Activated B cell treated with CpG ODN at 0.5 μM for 24 hours (primary cell): ENCODE measurements around the gene GRPEL2. TPM values are rescaled to one million over a fixed set of nuclear protein-coding genes. Genes with fewer than 3 reads are reported as not detected.

Experiments
- ATAC-seq: fragments of 200-7000 bp; cut with Tn5 transposase; one replicate; pipeline ENCODE4 v1.10.0; 2021; ENCODE audit warnings: low read depth, mild to moderate bottlenecking, moderate library complexity
- CTCF ChIA-PET: fragments of 350-600 bp; sonication (Branson Sonifier 250); formaldehyde crosslinking; loops from one replicate; lab custom pipeline; 2021; ENCODE audit warnings: antibody characterized with exemption; lab: Charles Lee
- POLR2A ChIA-PET: fragments of 350-600 bp; sonication (Branson Sonifier 250); formaldehyde crosslinking; loops from one replicate; lab custom pipeline; 2021; ENCODE audit warnings: antibody characterized with exemption; lab: Charles Lee
- DNase-seq: peaks from one replicate; pipeline ENCODE4 v3.0.0; 2022
- H3K27ac Mint-ChIP-seq: one replicate; pipeline ENCODE4 v1.8.0; 2020; ENCODE audit warnings: mixed read lengths
- H3K27me3 Mint-ChIP-seq: one replicate; pipeline ENCODE4 v1.8.0; 2021; ENCODE audit warnings: mixed read lengths
- H3K36me3 Mint-ChIP-seq: one replicate; pipeline ENCODE4 v1.8.0; 2021; ENCODE audit warnings: low read depth, mixed read lengths
- H3K4me1 Mint-ChIP-seq: one replicate; pipeline ENCODE4 v1.8.0; 2021; ENCODE audit warnings: mixed read lengths
- H3K4me3 Mint-ChIP-seq: one replicate; pipeline ENCODE4 v1.8.0; 2020; ENCODE audit warnings: mild to moderate bottlenecking, mixed read lengths
- H3K9me3 Mint-ChIP-seq: one replicate; pipeline ENCODE4 v1.8.0; 2020; ENCODE audit warnings: mixed read lengths
- intact Hi-C: fragments of 100-400 bp; cut with micrococcal nuclease; formaldehyde crosslinking; loops from one replicate; pipeline ENCODE4 v1.15.1; 2024
- total RNA-seq: library from RNA; stranded (reverse); gene quantifications from 2 replicates; pipeline ENCODE4 v1.2.3, GENCODE V29; 2022
- TF ChIP-seq, protein P1 (sequence below): fragments of 200-600 bp; IDR thresholded peaks from one replicate; pipeline ENCODE4 v1.8.0; 2022; ENCODE audit warnings: antibody characterized with exemption, mild to moderate bottlenecking

The GRPEL2 gene
- total RNA-seq, 1 donor from 2014 or later: 14.0 TPM

DNA sequence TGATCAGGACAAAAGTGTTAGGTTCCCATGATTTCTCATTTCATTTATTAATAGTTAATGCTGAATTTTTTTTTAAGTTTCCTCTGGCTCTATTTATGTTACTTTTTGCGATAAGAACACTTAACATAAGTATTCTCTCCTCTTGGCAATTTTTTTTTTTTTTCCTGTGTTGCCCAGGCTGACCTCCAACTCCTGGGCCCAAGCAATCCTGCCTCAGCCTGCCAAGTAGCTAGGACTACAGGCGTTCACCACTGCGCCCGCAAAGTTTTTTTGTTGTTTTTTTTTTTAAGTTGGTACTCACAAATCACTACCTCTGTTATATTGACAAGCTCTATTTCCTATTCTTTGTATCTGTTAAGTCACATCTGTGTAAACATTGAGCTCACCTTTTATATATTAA, 6.9 kb downstream of the GRPEL2 start:
- no peak overlapping the region for H3K4me3 Mint-ChIP-seq
- intact Hi-C loops: no loop called here
- no peak overlapping the region for H3K27ac Mint-ChIP-seq
- TF ChIP-seq, protein P1, sequence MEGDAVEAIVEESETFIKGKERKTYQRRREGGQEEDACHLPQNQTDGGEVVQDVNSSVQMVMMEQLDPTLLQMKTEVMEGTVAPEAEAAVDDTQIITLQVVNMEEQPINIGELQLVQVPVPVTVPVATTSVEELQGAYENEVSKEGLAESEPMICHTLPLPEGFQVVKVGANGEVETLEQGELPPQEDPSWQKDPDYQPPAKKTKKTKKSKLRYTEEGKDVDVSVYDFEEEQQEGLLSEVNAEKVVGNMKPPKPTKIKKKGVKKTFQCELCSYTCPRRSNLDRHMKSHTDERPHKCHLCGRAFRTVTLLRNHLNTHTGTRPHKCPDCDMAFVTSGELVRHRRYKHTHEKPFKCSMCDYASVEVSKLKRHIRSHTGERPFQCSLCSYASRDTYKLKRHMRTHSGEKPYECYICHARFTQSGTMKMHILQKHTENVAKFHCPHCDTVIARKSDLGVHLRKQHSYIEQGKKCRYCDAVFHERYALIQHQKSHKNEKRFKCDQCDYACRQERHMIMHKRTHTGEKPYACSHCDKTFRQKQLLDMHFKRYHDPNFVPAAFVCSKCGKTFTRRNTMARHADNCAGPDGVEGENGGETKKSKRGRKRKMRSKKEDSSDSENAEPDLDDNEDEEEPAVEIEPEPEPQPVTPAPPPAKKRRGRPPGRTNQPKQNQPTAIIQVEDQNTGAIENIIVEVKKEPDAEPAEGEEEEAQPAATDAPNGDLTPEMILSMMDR: no peak
- H3K27me3 Mint-ChIP-seq: no peaks in the 10 kb centered on the region
- peaks cover 76% of the 10 kb centered on the region for H3K36me3 Mint-ChIP-seq
- no peaks in the 10 kb centered on the region for H3K9me3 Mint-ChIP-seq
- peaks cover 7% of the 10 kb centered on the region for H3K4me1 Mint-ChIP-seq
- ChIA-PET POLR2A (no interaction called here), CTCF (no interaction called here)
- DNase-seq (no peak), ATAC-seq (no peak)

DNA sequence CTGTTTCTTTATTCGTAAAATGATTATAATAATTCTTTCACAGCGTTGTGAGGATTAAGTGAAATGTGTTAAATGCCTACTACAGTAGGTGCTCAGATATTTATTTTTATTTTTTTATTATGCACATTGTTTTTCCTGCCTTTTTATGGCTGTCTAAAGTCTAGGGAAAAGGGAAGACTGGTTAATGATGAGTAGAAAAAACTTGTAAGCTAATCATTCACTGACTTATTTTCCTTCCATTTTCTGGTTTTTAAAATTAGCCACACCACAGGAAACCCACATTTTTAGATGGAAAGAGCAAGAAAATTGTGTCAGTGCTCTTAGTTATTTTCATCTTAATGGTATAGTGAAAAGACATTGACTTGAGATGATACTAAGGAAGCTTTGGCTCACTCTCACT, 8.6 kb downstream of the GRPEL2 start:
- H3K36me3 Mint-ChIP-seq: peaks cover 64% of the 10 kb centered on the region
- ATAC-seq: no peak
- DNase-seq: no peak
- H3K9me3 Mint-ChIP-seq: no peaks in the 10 kb centered on the region
- POLR2A ChIA-PET: no interaction called here
- peaks cover 14% of the 10 kb centered on the region for H3K4me1 Mint-ChIP-seq
- intact Hi-C loops: no loop called here
- H3K27ac Mint-ChIP-seq: no peak overlapping the region
- H3K27me3 Mint-ChIP-seq: no peaks in the 10 kb centered on the region
- H3K4me3 Mint-ChIP-seq: no peak overlapping the region
- TF ChIP-seq, protein P1: no peak
- CTCF ChIA-PET: no interaction called here

DNA sequence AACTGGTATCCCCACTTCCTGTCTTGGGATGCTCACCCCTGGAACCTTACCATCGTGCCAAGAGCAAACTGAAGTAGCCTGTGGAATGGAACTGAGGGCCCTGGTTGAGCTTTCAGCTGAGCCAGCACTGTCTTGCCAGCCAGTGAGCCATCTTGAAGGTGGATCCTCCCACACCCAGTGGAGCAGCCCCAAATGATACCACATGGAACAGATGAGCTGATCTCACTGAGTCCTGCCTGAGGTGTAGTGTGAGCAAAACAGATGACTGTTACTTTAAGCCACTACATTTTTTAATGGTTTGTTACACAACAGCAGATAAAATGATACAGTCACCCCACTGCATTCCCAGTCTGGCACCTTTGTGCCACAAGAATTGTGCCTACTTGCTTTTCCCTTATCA, 10.4 kb downstream of the GRPEL2 start:
- Mint-ChIP-seq H3K4me3 (no peak overlapping the region), H3K27ac (no peak overlapping the region), H3K9me3 (no peaks in the 10 kb centered on the region), H3K36me3 (peaks cover 48% of the 10 kb centered on the region), H3K27me3 (no peaks in the 10 kb centered on the region), H3K4me1 (peaks cover 16% of the 10 kb centered on the region)
- DNase-seq (no peak), ATAC-seq (no peak)
- ChIA-PET CTCF (interaction anchor here (1.0 kb wide), 1 partner anchor 12 kb away, joined by 4 read pairs; no protein-coding TSS in a partner anchor), POLR2A (interaction anchor here (0.7 kb wide), 2 partner anchors 10 to 19 kb away, joined by 3 read pairs; partner anchors contain the start of gene GRPEL2)
- TF ChIP-seq, protein P1: no peak
- intact Hi-C loops: loop anchor here (2.0 to 5.0 kb wide), 3 partner anchors 607 to 973 kb away; partner anchors contain the start of genes FBXO38, HMGXB3, SLC26A2 and TIGD6

DNA sequence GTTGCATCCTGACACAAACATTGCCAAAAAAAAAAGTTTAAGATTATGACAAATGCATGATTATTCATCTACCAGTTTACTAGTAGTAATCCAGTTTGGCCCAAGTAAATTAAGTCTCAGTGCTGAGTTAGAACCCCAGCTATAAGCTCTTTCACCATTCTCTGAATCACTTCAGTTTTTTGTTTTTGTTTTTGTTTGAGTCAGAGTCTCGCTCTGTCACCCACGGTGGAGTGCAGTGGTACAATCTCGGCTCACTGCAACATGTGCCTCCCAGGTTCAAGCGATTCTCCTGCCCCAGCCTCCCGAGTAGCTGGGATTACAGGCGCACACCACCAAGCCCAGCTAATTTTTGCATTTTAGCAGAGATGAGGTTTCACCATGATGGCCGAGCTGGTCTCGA, 11.1 kb downstream of the GRPEL2 start:
- H3K9me3 Mint-ChIP-seq: no peaks in the 10 kb centered on the region
- peaks cover 16% of the 10 kb centered on the region for H3K4me1 Mint-ChIP-seq
- no peak overlapping the region for H3K4me3 Mint-ChIP-seq
- intact Hi-C loops: loop anchor here (2.0 to 5.0 kb wide), 3 partner anchors 606 to 974 kb away; partner anchors contain the start of genes FBXO38, HMGXB3, SLC26A2 and TIGD6
- no peak overlapping the region for H3K27ac Mint-ChIP-seq
- TF ChIP-seq, protein P1: no peak
- POLR2A ChIA-PET: interaction anchor here (0.7 to 3.5 kb wide), 2 partner anchors 11 to 20 kb away, joined by 3 to 61 read pairs; partner anchors contain the start of gene GRPEL2
- H3K36me3 Mint-ChIP-seq: peaks cover 41% of the 10 kb centered on the region
- ATAC-seq (no peak), DNase-seq (no peak)
- no peaks in the 10 kb centered on the region for H3K27me3 Mint-ChIP-seq
- CTCF ChIA-PET: no interaction called here

DNA sequence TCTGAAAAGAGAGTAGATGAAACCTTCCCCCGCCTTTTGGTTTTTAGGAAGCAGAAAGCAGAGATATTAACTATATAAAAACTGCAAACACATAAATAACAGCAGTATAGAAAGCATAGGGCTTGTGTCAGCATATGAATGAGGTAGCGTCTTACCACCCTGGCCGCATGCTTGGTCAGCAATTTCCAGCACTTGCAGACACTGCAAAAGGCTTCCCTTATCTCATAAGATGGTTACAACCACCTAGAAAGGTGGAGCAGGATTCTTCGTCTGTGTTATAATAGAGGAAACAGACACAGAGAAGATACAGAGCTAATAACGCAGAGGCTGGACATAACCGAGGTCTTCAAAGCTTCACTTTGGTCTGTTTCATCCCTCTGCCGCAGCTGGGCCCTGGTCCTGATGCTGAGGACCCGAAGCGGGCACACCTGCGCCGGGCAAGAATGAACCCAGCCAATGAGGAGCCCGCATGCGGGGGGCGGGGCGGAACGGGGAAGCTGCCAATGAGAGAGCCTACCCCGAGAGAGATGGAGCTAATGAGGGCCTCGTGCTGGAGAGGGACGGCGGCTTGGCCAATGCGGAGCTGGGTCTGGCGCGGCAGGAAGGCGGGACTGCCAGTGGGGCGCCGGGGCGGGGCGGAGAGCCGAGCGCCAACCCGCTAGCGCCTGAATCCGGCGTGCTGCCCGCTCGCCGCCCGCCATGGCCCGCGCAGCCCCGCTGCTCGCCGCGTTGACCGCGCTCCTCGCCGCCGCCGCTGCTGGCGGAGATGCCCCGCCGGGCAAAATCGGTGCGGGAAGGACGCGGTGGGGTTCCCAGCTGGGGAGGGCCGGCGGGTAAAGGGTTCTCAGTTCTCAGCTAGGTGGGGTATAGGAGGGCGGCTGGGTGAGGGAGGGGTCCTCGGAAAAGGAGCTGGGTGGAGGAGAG, 12.3 kb downstream of the GRPEL2 start, which contains the start of gene PCYOX1L:
Gene PCYOX1L (plus strand): TSS at position 677 of the 924 bp plus-strand sequence. CDS start 23 bp downstream, at position 700.
- TF ChIP-seq, protein P1: no peak
- ATAC-seq (peak; percentile 100), DNase-seq (peak; percentile 84)
- ChIA-PET CTCF (interaction anchor here (0.9 to 2.8 kb wide), 6 partner anchors 10 to 40 kb away, joined by 3 to 8 read pairs (median 4); partner anchors contain the start of gene GRPEL2), POLR2A (interaction anchor here (0.9 to 3.5 kb wide), 5 partner anchors 9 to 194 kb away, joined by 4 to 61 read pairs (median 5); partner anchors contain the start of genes CSNK1A1 and GRPEL2)
- Mint-ChIP-seq H3K36me3 (peaks cover 28% of the 10 kb centered on the region), H3K27ac (peak within 1 kb of the TSS; percentile 65), H3K9me3 (no peaks in the 10 kb centered on the region), H3K27me3 (no peaks in the 10 kb centered on the region), H3K4me1 (peaks cover 16% of the 10 kb centered on the region), H3K4me3 (peak within 1 kb of the TSS; percentile 92)
- intact Hi-C loops: loop anchor here (1.0 to 5.0 kb wide), 5 partner anchors 12 to 975 kb away; partner anchors contain the start of genes CSNK1A1, FBXO38, GRPEL2 and HMGXB3
